Activated CD8-positive, alpha-beta T cell treated with anti-CD3 and anti-CD28 coated beads for 36 hours (primary cell): ENCODE measurements around the gene SPATA20. TPM values are rescaled to one million over a fixed set of nuclear protein-coding genes. Genes with fewer than 3 reads are reported as not detected.

Experiments
- ATAC-seq: fragments of 200-7000 bp; cut with Tn5 transposase; one replicate; pipeline ENCODE4 v1.10.0; 2021; ENCODE audit warnings: mild to moderate bottlenecking, moderate library complexity
- CTCF ChIA-PET: fragments of 350-600 bp; sonication (Branson Sonifier 250); formaldehyde crosslinking; loops from one replicate; lab custom pipeline; 2021; ENCODE audit warnings: antibody characterized with exemption; lab: Charles Lee
- POLR2A ChIA-PET: fragments of 350-600 bp; sonication (Branson Sonifier 250); formaldehyde crosslinking; loops from one replicate; lab custom pipeline; 2021; ENCODE audit warnings: antibody characterized with exemption; lab: Charles Lee
- DNase-seq: peaks from one replicate; pipeline ENCODE4 v3.0.0-alpha.2; 2020
- H3K27ac Mint-ChIP-seq: one replicate; pipeline ENCODE4 v1.8.0; 2021; ENCODE audit warnings: mild to moderate bottlenecking, mixed read lengths
- H3K27me3 Mint-ChIP-seq: one replicate; pipeline ENCODE4 v1.8.0; 2021; ENCODE audit warnings: mixed read lengths
- H3K36me3 Mint-ChIP-seq: one replicate; pipeline ENCODE4 v1.8.0; 2021; ENCODE audit warnings: low read depth, mixed read lengths
- H3K4me1 Mint-ChIP-seq: one replicate; pipeline ENCODE4 v1.8.0; 2021; ENCODE audit warnings: low read depth, mixed read lengths
- H3K4me3 Mint-ChIP-seq: one replicate; pipeline ENCODE4 v1.8.0; 2021; ENCODE audit warnings: mild to moderate bottlenecking, moderate library complexity, mixed read lengths
- H3K9me3 Mint-ChIP-seq: one replicate; pipeline ENCODE4 v1.8.0; 2021; ENCODE audit warnings: mixed read lengths
- intact Hi-C: fragments of 100-400 bp; cut with micrococcal nuclease; formaldehyde crosslinking; loops from one replicate; pipeline ENCODE4 v1.10.0; 2022
- total RNA-seq, 2 experiments: library from RNA; stranded (reverse); gene quantifications; one replicate each; pipeline ENCODE4 v1.2.3, GENCODE V29; 2021
- TF ChIP-seq, protein P1 (sequence below): fragments of 200-600 bp; IDR thresholded peaks from one replicate; pipeline ENCODE4 v1.8.0; 2022; ENCODE audit warnings: antibody characterized with exemption, mild to moderate bottlenecking

Gene SPATA20
- total RNA-seq, 2 experiments from 2014 or later: 29.0 to 36.2 TPM

GRCh38 chr17:50549969-50550368 lies 3.0 kb downstream of the SPATA20 start:
- TF ChIP-seq, protein P1, sequence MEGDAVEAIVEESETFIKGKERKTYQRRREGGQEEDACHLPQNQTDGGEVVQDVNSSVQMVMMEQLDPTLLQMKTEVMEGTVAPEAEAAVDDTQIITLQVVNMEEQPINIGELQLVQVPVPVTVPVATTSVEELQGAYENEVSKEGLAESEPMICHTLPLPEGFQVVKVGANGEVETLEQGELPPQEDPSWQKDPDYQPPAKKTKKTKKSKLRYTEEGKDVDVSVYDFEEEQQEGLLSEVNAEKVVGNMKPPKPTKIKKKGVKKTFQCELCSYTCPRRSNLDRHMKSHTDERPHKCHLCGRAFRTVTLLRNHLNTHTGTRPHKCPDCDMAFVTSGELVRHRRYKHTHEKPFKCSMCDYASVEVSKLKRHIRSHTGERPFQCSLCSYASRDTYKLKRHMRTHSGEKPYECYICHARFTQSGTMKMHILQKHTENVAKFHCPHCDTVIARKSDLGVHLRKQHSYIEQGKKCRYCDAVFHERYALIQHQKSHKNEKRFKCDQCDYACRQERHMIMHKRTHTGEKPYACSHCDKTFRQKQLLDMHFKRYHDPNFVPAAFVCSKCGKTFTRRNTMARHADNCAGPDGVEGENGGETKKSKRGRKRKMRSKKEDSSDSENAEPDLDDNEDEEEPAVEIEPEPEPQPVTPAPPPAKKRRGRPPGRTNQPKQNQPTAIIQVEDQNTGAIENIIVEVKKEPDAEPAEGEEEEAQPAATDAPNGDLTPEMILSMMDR: no peak
- intact Hi-C loops: loop anchor here (10.0 kb wide), 2 partner anchors 145 to 295 kb away; no protein-coding TSS in a partner anchor
- H3K27me3 Mint-ChIP-seq: no peaks in the 10 kb centered on the region
- no peak for DNase-seq
- ChIA-PET CTCF (interaction anchor here (0.6 to 3.5 kb wide), 6 partner anchors 8 to 414 kb away, joined by 3 to 28 read pairs (median 4); no protein-coding TSS in a partner anchor), POLR2A (interaction anchor here (1.1 to 2.8 kb wide), 3 partner anchors 13 to 70 kb away, joined by 3 to 11 read pairs (median 4); no protein-coding TSS in a partner anchor)
- no peak overlapping the region for H3K4me3 Mint-ChIP-seq
- no peaks in the 10 kb centered on the region for H3K36me3 Mint-ChIP-seq
- H3K4me1 Mint-ChIP-seq: peaks cover 4% of the 10 kb centered on the region
- H3K27ac Mint-ChIP-seq: no peak overlapping the region
- no peaks in the 10 kb centered on the region for H3K9me3 Mint-ChIP-seq
- no peak for ATAC-seq

DNA sequence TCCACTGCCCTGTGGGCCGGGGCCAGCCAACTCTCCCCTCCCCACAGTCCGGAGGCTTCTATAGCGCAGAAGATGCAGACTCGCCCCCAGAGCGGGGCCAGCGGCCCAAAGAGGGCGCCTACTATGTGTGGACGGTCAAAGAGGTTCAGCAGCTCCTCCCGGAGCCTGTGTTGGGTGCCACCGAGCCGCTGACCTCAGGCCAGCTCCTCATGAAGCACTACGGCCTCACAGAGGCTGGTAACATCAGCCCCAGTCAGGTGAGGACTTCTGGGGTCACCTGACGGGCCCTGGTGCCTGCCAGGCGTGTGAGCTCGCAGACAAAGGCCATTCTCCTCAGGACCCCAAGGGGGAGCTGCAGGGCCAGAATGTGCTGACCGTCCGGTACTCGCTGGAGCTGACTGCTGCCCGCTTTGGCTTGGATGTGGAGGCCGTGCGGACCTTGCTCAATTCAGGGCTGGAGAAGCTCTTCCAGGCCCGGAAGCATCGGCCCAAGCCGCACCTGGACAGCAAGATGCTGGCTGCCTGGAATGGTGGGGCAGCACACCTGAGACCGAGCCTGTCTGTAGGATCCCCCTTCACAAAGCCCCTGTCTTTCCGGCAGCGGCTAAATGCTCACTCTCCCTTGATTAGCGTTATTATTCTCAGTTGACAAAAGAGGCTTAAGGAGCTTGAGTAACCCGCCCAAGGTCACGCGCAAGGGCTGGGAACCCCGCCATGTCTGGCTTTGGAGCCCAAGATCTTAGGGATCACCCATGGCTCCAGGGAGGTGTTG lies 3.9 kb downstream of the SPATA20 start:
- ATAC-seq (no peak), DNase-seq (peak; percentile 33)
- no peaks in the 10 kb centered on the region for H3K9me3 Mint-ChIP-seq
- H3K27ac Mint-ChIP-seq: no peak overlapping the region
- TF ChIP-seq, protein P1: peak; percentile 42
- intact Hi-C loops: no loop called here
- POLR2A ChIA-PET: interaction anchor here (1.1 to 2.8 kb wide), 2 partner anchors 12 to 20 kb away, joined by 3 to 11 read pairs; no protein-coding TSS in a partner anchor
- CTCF ChIA-PET: interaction anchor here (0.6 to 3.5 kb wide), 9 partner anchors 9 to 413 kb away, joined by 3 to 28 read pairs (median 4); partner anchors contain the start of gene CACNA1G
- H3K4me3 Mint-ChIP-seq: no peak overlapping the region
- H3K4me1 Mint-ChIP-seq: peaks cover 4% of the 10 kb centered on the region
- H3K36me3 Mint-ChIP-seq: peaks cover 4% of the 10 kb centered on the region
- H3K27me3 Mint-ChIP-seq: no peaks in the 10 kb centered on the region

DNA sequence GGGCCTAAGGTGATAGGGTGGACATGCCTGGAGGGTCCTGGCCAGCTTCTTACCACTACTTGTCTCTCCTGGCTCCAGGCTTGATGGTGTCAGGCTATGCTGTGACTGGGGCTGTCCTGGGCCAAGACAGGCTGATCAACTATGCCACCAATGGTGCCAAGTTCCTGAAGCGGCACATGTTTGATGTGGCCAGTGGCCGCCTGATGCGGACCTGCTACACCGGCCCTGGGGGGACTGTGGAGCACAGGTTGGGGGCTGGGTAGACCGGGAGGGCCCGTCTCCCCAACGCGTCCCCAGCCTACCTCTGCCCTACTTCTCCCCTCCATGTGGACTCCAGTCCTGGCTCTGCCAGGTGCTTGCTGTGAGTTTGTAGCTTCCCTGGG lies 4.5 kb downstream of the SPATA20 start:
- H3K9me3 Mint-ChIP-seq: no peaks in the 10 kb centered on the region
- TF ChIP-seq, protein P1: no peak
- ChIA-PET POLR2A (interaction anchor here (1.1 to 2.8 kb wide), 2 partner anchors 12 to 20 kb away, joined by 3 to 11 read pairs; no protein-coding TSS in a partner anchor), CTCF (interaction anchor here (0.6 to 3.5 kb wide), 7 partner anchors 8 to 277 kb away, joined by 3 to 28 read pairs (median 4); partner anchors contain the start of gene CACNA1G)
- DNase-seq (no peak), ATAC-seq (no peak)
- intact Hi-C loops: no loop called here
- H3K4me3 Mint-ChIP-seq: no peak overlapping the region
- H3K27me3 Mint-ChIP-seq: no peaks in the 10 kb centered on the region
- peaks cover 4% of the 10 kb centered on the region for H3K4me1 Mint-ChIP-seq
- no peak overlapping the region for H3K27ac Mint-ChIP-seq
- H3K36me3 Mint-ChIP-seq: peaks cover 4% of the 10 kb centered on the region

GRCh38 chr17:50551884-50552283 lies 4.9 kb downstream of the SPATA20 start:
- POLR2A ChIA-PET: interaction anchor here (0.9 to 2.8 kb wide), 2 partner anchors 11 to 72 kb away, joined by 4 to 11 read pairs; no protein-coding TSS in a partner anchor
- Mint-ChIP-seq H3K4me3 (no peak overlapping the region), H3K27me3 (no peaks in the 10 kb centered on the region), H3K27ac (no peak overlapping the region), H3K36me3 (peaks cover 4% of the 10 kb centered on the region), H3K9me3 (no peaks in the 10 kb centered on the region), H3K4me1 (peaks cover under 1% of the 10 kb centered on the region)
- TF ChIP-seq, protein P1: no peak
- intact Hi-C loops: no loop called here
- CTCF ChIA-PET: interaction anchor here (0.6 to 3.5 kb wide), 4 partner anchors 9 to 276 kb away, joined by 3 to 28 read pairs (median 4); partner anchors contain the start of gene CACNA1G
- no peak for DNase-seq
- ATAC-seq: no peak
